Endothelial cell of umbilical vein (primary cell): ENCODE results near the gene KCNMB4. TPM values are rescaled to one million over a fixed set of nuclear protein-coding genes. Genes with fewer than 3 reads are reported as not detected.

Experiments
- BruUV-seq: library from RNA; stranded (reverse); fragments of 400-500 nt; replicated peaks from 2 replicates; lab custom pipeline; 2021; lab: Mats Ljungman, UMichigan
- CTCF ChIA-PET: fragments of 300-600, 350-600 bp; sonication (Branson Sonifier 250); formaldehyde crosslinking; loops from one replicate; lab custom pipeline; 2021; ENCODE audit warnings: antibody characterized with exemption, inconsistent platforms; lab: Charles Lee
- POLR2A ChIA-PET: fragments of 300-600, 350-600 bp; sonication (Branson Sonifier 250); formaldehyde crosslinking; loops from one replicate; lab custom pipeline; 2021; ENCODE audit warnings: antibody characterized with exemption, inconsistent platforms; lab: Charles Lee
- DNase-seq: peaks from one replicate; pipeline ENCODE4 v3.0.0-alpha.2; 2011; ENCODE audit warnings: low read depth, low spot score
- FAIRE-seq: peaks from 2 replicates; lab custom pipeline; 2011; peaks lifted over from hg19 to GRCh38; lab: Jason Lieb, UNC
- H2AFZ ChIP-seq: 2 replicates; pipeline ENCODE4 v1.6.0; 2012; ENCODE audit warnings: low read depth, low read length, control low read depth, inconsistent platforms
- H3K27ac ChIP-seq: 2 replicates; pipeline ENCODE4 v1.5.1; 2011; ENCODE audit warnings: low read depth, mild to moderate bottlenecking, control low read depth, low read length, moderate library complexity; ENCODE audit not compliant: insufficient read depth
- H3K27me3 ChIP-seq, 2 experiments: 2 replicates each; pipeline versions ENCODE4 v1.6.0 to v1.6.1; 2011; ENCODE audit warnings: low read length in 2 of 2, mixed read lengths in 1 of 2; ENCODE audit not compliant: control insufficient read depth in 2 of 2, insufficient read depth in 2 of 2
- H3K36me3 ChIP-seq, 2 experiments: 2 replicates in 1 of 2; 3 replicates in 1 of 2; pipeline ENCODE4 v1.5.1; 2011; ENCODE audit warnings: low read length in 2 of 2, mild to moderate bottlenecking in 1 of 2, moderate library complexity in 1 of 2; ENCODE audit not compliant: control insufficient read depth in 2 of 2, insufficient read depth in 2 of 2; ENCODE audit errors: extremely low read depth in 1 of 2
- H3K4me1 ChIP-seq: 3 replicates; pipeline ENCODE4 v1.5.1; 2011; ENCODE audit warnings: mild to moderate bottlenecking, low read length; ENCODE audit not compliant: control insufficient read depth, insufficient read depth; ENCODE audit errors: extremely low read depth
- H3K4me2 ChIP-seq: 2 replicates; pipeline ENCODE4 v1.6.1; 2011; ENCODE audit warnings: low read length, control low read depth, mixed read lengths; ENCODE audit not compliant: insufficient read depth
- H3K4me3 ChIP-seq, 3 experiments: fragments of 200-600 bp in 1 of 3; sonication (generic), shearing (Covaris generic) in 1 of 3; replicated peaks in 1 of 3; 2 replicates each; pipeline ENCODE4 v1.5.1; 2011 to 2016; ENCODE audit warnings: control low read depth in 3 of 3, low read length in 3 of 3, mild to moderate bottlenecking in 2 of 3, inconsistent platforms in 1 of 3, low read depth in 1 of 3, moderate library complexity in 1 of 3; ENCODE audit not compliant: insufficient read depth in 1 of 3
- H3K79me2 ChIP-seq: 2 replicates; pipeline ENCODE4 v1.6.0; 2012; ENCODE audit warnings: low read length, inconsistent platforms; ENCODE audit not compliant: control insufficient read depth, insufficient read depth
- H3K9ac ChIP-seq: replicated peaks from 2 replicates; pipeline ENCODE3; 2011; ENCODE audit warnings: low read length, control low read depth; ENCODE audit not compliant: insufficient read depth; ENCODE audit errors: extremely low read depth
- H3K9me1 ChIP-seq: replicated peaks from 3 replicates; pipeline ENCODE4 v1.6.0; 2011; ENCODE audit warnings: mild to moderate bottlenecking, low read length; ENCODE audit not compliant: control insufficient read depth, insufficient read depth; ENCODE audit errors: extremely low read depth
- H3K9me3 ChIP-seq: replicated peaks from 2 replicates; pipeline ENCODE4 v1.5.1; 2012; ENCODE audit warnings: low read length, inconsistent platforms; ENCODE audit not compliant: control insufficient read depth, insufficient read depth
- H4K20me1 ChIP-seq: replicated peaks from 2 replicates; pipeline ENCODE3; 2011; ENCODE audit warnings: mild to moderate bottlenecking, low read length; ENCODE audit not compliant: control insufficient read depth, insufficient read depth; ENCODE audit errors: extremely low read depth
- CTCF ChIP-seq, 2 donors: IDR thresholded peaks; 1 replicate in 1 of 2; 2 replicates in 1 of 2; pipeline ENCODE4 v1.5.1; 2011; ENCODE audit warnings: low read length in 2 of 2, mild to moderate bottlenecking in 2 of 2, moderate library complexity in 2 of 2, control low read depth in 1 of 2, inconsistent platforms in 1 of 2, low read depth in 1 of 2; ENCODE audit not compliant: insufficient read depth in 1 of 2; ENCODE audit errors: extremely low read depth in 1 of 2
- EZH2 ChIP-seq: IDR thresholded peaks from 2 replicates; pipeline ENCODE4 v1.6.1; 2012; ENCODE audit warnings: borderline replicate concordance, low read depth, mild to moderate bottlenecking, moderate library complexity, low read length, inconsistent platforms; ENCODE audit not compliant: severe bottlenecking
- FOS ChIP-seq: IDR thresholded peaks from 2 replicates; pipeline ENCODE4 v1.6.1; 2011; ENCODE audit warnings: mild to moderate bottlenecking, low read length, moderate library complexity, borderline replicate concordance; ENCODE audit not compliant: insufficient read depth
- GATA2 ChIP-seq: IDR thresholded peaks from 2 replicates; pipeline ENCODE4 v1.7.0; 2011; ENCODE audit warnings: low read depth, mild to moderate bottlenecking, moderate library complexity, mixed read lengths, low read length; ENCODE audit not compliant: insufficient read length, insufficient read depth
- JUN ChIP-seq: IDR thresholded peaks from 2 replicates; pipeline ENCODE4 v1.6.1; 2011; ENCODE audit warnings: borderline replicate concordance, low read depth; ENCODE audit not compliant: insufficient read length, insufficient read depth
- MAX ChIP-seq: IDR thresholded peaks from 2 replicates; pipeline ENCODE4 v1.6.1; 2011; ENCODE audit not compliant: insufficient read depth, insufficient read length
- MYC ChIP-seq: IDR thresholded peaks from one replicate; pipeline ENCODE4 v1.6.1; 2011; ENCODE audit warnings: mild to moderate bottlenecking, low read depth, low read length
- POLR2A ChIP-seq: IDR thresholded peaks from 2 replicates; pipeline ENCODE4 v1.6.1; 2012; ENCODE audit warnings: low read depth, mild to moderate bottlenecking, control low read depth, low read length
- POLR2AphosphoS5 ChIP-seq: IDR thresholded peaks from 2 replicates; pipeline ENCODE4 v1.6.1; 2012; ENCODE audit warnings: low read depth, mild to moderate bottlenecking, control low read depth, low read length, moderate library complexity; ENCODE audit not compliant: insufficient read depth
- dilution Hi-C: fragments of 300-500 bp; cut with MboI; formaldehyde crosslinking; loops from one replicate; pipeline ENCODE4 v1.15.0; 2019; ENCODE audit warnings: low sequenced_read_pairs; ENCODE audit not compliant: extremely low pct_ligation_motif_present
- intact Hi-C: fragments of 100-400 bp; cut with micrococcal nuclease; formaldehyde crosslinking; loops from one replicate; pipeline ENCODE4 v1.10.0; 2022
- polyA plus RNA-seq, 4 experiments: library from polyadenylated mRNA; depleted of rRNA in 3 of 4; stranded (reverse) in 3 of 4; unstranded in 1 of 4; fragments of >200 nt; gene quantifications; 2 replicates each; pipeline versions ENCODE4 v1.2.1 to v1.2.3, GENCODE V29; 2011 to 2012; ENCODE audit warnings: missing spikeins in 1 of 4
- total RNA-seq: library from RNA; stranded (reverse); gene quantifications from 2 replicates; pipeline ENCODE4 v1.2.3, GENCODE V29; 2021

KCNMB4 gene
- total and polyA plus RNA-seq, 2 donors (not counting 3 experiments of a cell fraction or from before 2014, with no cell fraction given) = 0.97 to 2.0 TPM

- Histone ChIP-seq H3K4me1 (no peaks in the 10 kb centered on the region), H3K4me2 (no peak overlapping the region), H3K9me3 (no peaks in the 10 kb centered on the region), H3K79me2 (no peaks in the 10 kb centered on the region), H3K27me3 (peaks cover 0 to 4% of the 10 kb centered on the region in 2 experiments), H3K9ac (no peak overlapping the region), H3K27ac (no peak overlapping the region), H2AFZ (no peak overlapping the region), H3K36me3 (no peaks in the 10 kb centered on the region), H3K4me3 (no peak overlapping the region), H3K9me1 (no peaks in the 10 kb centered on the region), H4K20me1 (no peaks in the 10 kb centered on the region)
- no peak for TF ChIP-seq JUN
- TF ChIP-seq EZH2 = no peak
- no peak for TF ChIP-seq CTCF (IDR thresholded peaks at IDR 0.05; ENCODE audit: extremely low read depth in 1 of 2, insufficient read depth in 1 of 2, low read depth in 1 of 2, low read length in 2 of 2)
- TF ChIP-seq MAX = no peak
- no peak for TF ChIP-seq POLR2A
- TF ChIP-seq MYC = no peak
- TF ChIP-seq POLR2AphosphoS5 = no peak
- no peak for TF ChIP-seq FOS
- no peak for TF ChIP-seq GATA2
- intact Hi-C loops (no loop called here), dilution Hi-C loops (no loop called here)
- BruUV-seq = no TSS peak
- FAIRE-seq (no peak), DNase-seq (no peak)
- ChIA-PET CTCF (no interaction called here), POLR2A (no interaction called here)
Observed at GRCh38 chr12:70418101-70418500, 52.0 kb downstream of the KCNMB4 start.
